D721Med (cell line): ENCODE measurements around the gene C2CD2.

ENCODE experiments used
- DNase-seq: peaks from one replicate; pipeline ENCODE4 v3.0.0; 2011; ENCODE audit warnings: low spot score; ENCODE audit not compliant: insufficient read length
- FAIRE-seq: peaks from 2 replicates; lab custom pipeline; 2011; peaks lifted over from hg19 to GRCh38; lab: Jason Lieb, UNC
- TF ChIP-seq, protein P1 (sequence below): IDR thresholded peaks from 2 replicates; pipeline ENCODE4 v1.5.1; 2012; ENCODE audit warnings: mild to moderate bottlenecking, control low read depth; ENCODE audit not compliant: insufficient read depth; ENCODE audit errors: missing control alignments

The C2CD2 gene

DNA sequence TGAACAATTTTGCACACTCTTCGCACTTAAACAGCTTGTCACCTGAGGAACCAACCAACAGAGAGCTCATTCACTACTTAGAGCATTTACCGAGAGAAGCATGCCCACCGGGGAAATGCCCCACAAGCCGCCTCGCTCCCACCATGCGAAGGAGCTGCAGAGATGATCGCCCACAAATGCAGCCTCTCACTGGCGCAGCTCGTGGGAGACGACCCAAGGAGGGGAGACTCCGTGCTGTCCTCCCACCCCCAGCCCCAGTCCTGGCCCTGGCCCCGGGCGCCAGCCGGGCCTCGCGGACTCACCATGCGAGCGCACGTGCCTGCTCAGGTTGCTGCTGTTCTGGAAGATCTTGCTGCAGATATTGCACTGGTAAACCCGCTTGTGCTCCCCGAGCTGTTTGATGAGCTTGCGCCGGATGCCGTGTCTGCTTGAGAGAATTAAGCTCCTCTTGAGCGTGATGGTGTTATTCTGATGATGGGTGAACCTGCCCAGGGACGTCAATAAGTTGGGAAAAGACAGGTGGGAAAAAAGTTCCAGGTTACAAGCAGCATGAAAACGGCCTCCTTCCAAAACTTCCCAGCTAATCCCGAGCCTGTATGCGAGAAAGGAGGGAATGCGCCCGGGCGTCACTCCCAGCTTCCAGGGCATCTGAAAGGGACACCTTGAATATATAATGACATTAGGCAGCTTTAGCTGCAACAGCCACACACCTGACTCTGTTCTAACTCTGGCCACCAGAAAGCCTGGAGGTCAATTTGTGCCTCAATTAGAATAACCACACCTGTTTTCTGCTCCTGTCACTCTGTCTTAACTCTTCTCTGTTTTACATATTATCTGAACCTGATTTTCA lies 117.4 kb downstream of the C2CD2 start:
- no peak for FAIRE-seq
- TF ChIP-seq, protein P1, sequence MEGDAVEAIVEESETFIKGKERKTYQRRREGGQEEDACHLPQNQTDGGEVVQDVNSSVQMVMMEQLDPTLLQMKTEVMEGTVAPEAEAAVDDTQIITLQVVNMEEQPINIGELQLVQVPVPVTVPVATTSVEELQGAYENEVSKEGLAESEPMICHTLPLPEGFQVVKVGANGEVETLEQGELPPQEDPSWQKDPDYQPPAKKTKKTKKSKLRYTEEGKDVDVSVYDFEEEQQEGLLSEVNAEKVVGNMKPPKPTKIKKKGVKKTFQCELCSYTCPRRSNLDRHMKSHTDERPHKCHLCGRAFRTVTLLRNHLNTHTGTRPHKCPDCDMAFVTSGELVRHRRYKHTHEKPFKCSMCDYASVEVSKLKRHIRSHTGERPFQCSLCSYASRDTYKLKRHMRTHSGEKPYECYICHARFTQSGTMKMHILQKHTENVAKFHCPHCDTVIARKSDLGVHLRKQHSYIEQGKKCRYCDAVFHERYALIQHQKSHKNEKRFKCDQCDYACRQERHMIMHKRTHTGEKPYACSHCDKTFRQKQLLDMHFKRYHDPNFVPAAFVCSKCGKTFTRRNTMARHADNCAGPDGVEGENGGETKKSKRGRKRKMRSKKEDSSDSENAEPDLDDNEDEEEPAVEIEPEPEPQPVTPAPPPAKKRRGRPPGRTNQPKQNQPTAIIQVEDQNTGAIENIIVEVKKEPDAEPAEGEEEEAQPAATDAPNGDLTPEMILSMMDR: no peak
- no peak for DNase-seq

DNA sequence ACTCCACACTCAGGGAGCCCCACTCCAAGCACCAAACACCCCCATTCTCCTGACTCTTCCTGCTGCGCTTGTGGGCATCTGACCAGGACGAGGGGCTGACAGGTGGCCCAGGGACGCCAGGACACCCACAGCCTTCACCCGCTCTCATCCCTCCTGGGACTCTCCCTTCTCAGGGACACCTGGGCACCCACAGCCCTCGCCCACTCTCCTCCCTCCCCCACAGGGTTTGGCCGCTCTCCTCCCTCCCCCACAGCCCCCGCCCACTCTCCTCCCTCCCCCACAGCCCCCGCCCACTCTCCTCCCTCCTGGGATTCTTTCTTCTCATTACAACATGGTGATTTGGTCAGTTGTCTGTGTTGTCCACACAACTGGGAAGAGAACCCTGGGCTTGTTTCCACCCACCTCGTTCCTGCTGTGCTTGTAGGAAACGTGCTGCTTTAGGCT lies 118.1 kb downstream of the C2CD2 start:
- DNase-seq: no peak
- TF ChIP-seq, protein P1: no peak
- no peak for FAIRE-seq
